ENCODE results near the gene TPD52L2.

TPD52L2 gene

GRCh38 chr20:63864978-63865640 lies at the start of gene TPD52L2:
TSS of gene TPD52L2 (plus strand) at chr20:63865270. CDS start at chr20:63865366, 96 bp downstream.
- DNase-seq (ENCODE audit: low spot score): peak; percentile 98

- no peak for DNase-seq (ENCODE audit: low spot score)
These were observed 49.3 kb upstream of the TPD52L2 start for GRCh38 chr20:63815615-63816253.

GRCh38 chr20:63819224-63819921 lies 45.7 kb upstream of the TPD52L2 start:
- no peak for DNase-seq (ENCODE audit: low spot score)

- no peak for DNase-seq (ENCODE audit: low spot score)
These were observed 43.3 kb upstream of the TPD52L2 start for GRCh38 chr20:63821811-63822210.

GRCh38 chr20:63822276-63822696 lies 42.8 kb upstream of the TPD52L2 start:
- DNase-seq (ENCODE audit: low spot score): no peak

- no peak for DNase-seq (ENCODE audit: low spot score)
These were observed 41.3 kb upstream of the TPD52L2 start for GRCh38 chr20:63823691-63824311.

GRCh38 chr20:63825331-63826118 lies 39.5 kb upstream of the TPD52L2 start:
- no peak for DNase-seq (ENCODE audit: low spot score)

- DNase-seq (ENCODE audit: low spot score): no peak
These were observed 38.3 kb upstream of the TPD52L2 start for GRCh38 chr20:63826753-63827152.

GRCh38 chr20:63828124-63828523 lies 36.9 kb upstream of the TPD52L2 start:
- no peak for DNase-seq (ENCODE audit: low spot score)

- DNase-seq (ENCODE audit: low spot score): no peak
These were observed 36.5 kb upstream of the TPD52L2 start for GRCh38 chr20:63828545-63828944.

- DNase-seq (ENCODE audit: low spot score): no peak
These were observed 36.1 kb upstream of the TPD52L2 start for GRCh38 chr20:63828951-63829350.

- no peak for DNase-seq (ENCODE audit: low spot score)
These were observed 35.5 kb upstream of the TPD52L2 start for GRCh38 chr20:63829603-63829944.

GRCh38 chr20:63829945-63830835 lies 34.9 kb upstream of the TPD52L2 start:
- peak; percentile 66 for DNase-seq (ENCODE audit: low spot score)

GRCh38 chr20:63830841-63831588 lies 34.1 kb upstream of the TPD52L2 start, which contains the start of gene ZBTB46:
TSS of gene ZBTB46 (minus strand) at chr20:63831264. CDS start at chr20:63790757, 40,507 bp downstream.
- peak; percentile 100 for DNase-seq (ENCODE audit: low spot score)

GRCh38 chr20:63831646-63831992 lies 33.5 kb upstream of the TPD52L2 start:
- peak; percentile 65 for DNase-seq (ENCODE audit: low spot score)

- no peak for DNase-seq (ENCODE audit: low spot score)
These were observed 32.9 kb upstream of the TPD52L2 start for GRCh38 chr20:63831993-63832686.

GRCh38 chr20:63833776-63834490 lies 31.1 kb upstream of the TPD52L2 start:
- DNase-seq (ENCODE audit: low spot score): no peak

GRCh38 chr20:63834491-63834880 lies 30.6 kb upstream of the TPD52L2 start:
- no peak for DNase-seq (ENCODE audit: low spot score)
